ENCODE measurements around the gene RAB12.
"Not testable (repeated sequence)": the region's sequence is repeated elsewhere in the genome, so short reads cannot be mapped to it uniquely, and the experiment has no call there.

Gene RAB12

GRCh38 chr18:8614875-8615274, 5.6 kb downstream of the RAB12 start:
- no peak for DNase-seq

- no peak for DNase-seq
Observed at GRCh38 chr18:8615397-8616027, 6.3 kb downstream of the RAB12 start.

GRCh38 chr18:8616028-8616401, 6.8 kb downstream of the RAB12 start:
- no peak for DNase-seq

- DNase-seq: no peak
Observed at GRCh38 chr18:8617907-8618306, 8.7 kb downstream of the RAB12 start.

- no peak for DNase-seq
Observed at GRCh38 chr18:8619041-8619440, 9.8 kb downstream of the RAB12 start.

GRCh38 chr18:8619835-8620577, 10.8 kb downstream of the RAB12 start:
- DNase-seq: no peak

- no peak for DNase-seq
Observed at GRCh38 chr18:8620845-8621244, 11.6 kb downstream of the RAB12 start.

GRCh38 chr18:8622625-8623024, 13.4 kb downstream of the RAB12 start:
- DNase-seq: not testable (repeated sequence)

GRCh38 chr18:8623549-8624106, 14.4 kb downstream of the RAB12 start:
- peak; percentile 58 for DNase-seq

GRCh38 chr18:8625461-8626092, 16.3 kb downstream of the RAB12 start:
- peak; percentile 92 for DNase-seq

- no peak for DNase-seq
Observed at GRCh38 chr18:8626414-8627106, 17.3 kb downstream of the RAB12 start.

- no peak for DNase-seq
Observed at GRCh38 chr18:8627107-8627472, 17.9 kb downstream of the RAB12 start.

- no peak for DNase-seq
Observed at GRCh38 chr18:8627540-8627939, 18.3 kb downstream of the RAB12 start.

- DNase-seq: no peak
Observed at GRCh38 chr18:8629602-8630001, 20.4 kb downstream of the RAB12 start.

GRCh38 chr18:8630546-8630945, 21.3 kb downstream of the RAB12 start:
- DNase-seq: no peak

- no peak for DNase-seq
Observed at GRCh38 chr18:8631265-8631664, 22.0 kb downstream of the RAB12 start.

GRCh38 chr18:8632386-8632785, 23.1 kb downstream of the RAB12 start:
- no peak for DNase-seq

GRCh38 chr18:8634508-8634907, 25.3 kb downstream of the RAB12 start:
- no peak for DNase-seq

GRCh38 chr18:8635087-8635486, 25.9 kb downstream of the RAB12 start:
- no peak for DNase-seq

GRCh38 chr18:8639762-8640161, 30.5 kb downstream of the RAB12 start:
- no peak for DNase-seq

- no peak for DNase-seq
Observed at GRCh38 chr18:8643326-8643878, 34.2 kb downstream of the RAB12 start.

- DNase-seq: not testable (repeated sequence)
Observed at GRCh38 chr18:8647359-8647758, 38.1 kb downstream of the RAB12 start.

Data from NCI-H146 (cell line).